ENCODE data around the gene MARCHF9. TPM values are rescaled to one million over a fixed set of nuclear protein-coding genes. Genes with fewer than 3 reads are reported as not detected.

Gene MARCHF9
- total RNA-seq, 1 donor from 2014 or later: 19.2 TPM

DNA sequence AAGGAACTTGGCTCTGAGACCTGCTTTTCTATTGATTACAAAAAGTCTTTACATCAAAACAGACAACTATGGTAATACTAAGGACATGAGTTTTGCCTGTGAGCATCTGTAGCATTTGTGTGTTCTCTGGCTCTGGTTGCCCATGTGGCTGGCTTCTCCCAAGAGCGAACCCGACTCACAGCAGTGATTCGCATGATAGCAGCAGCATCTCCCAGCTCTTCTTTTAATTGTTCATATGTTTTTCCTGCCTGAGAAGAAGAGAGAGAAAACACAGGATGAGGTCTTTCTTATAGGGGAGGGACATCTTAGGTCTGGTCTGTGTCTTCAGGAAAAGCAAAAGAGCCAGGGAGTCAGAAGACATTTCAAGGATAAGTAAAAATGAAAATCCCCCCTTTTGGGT is 46.1 kb downstream of the MARCHF9 start:
- H3K4me1 Mint-ChIP-seq (ENCODE audit: unreplicated experiment): no peaks in the 10 kb centered on the region
- no peak overlapping the region for H3K27ac Mint-ChIP-seq (ENCODE audit: unreplicated experiment)

DNA sequence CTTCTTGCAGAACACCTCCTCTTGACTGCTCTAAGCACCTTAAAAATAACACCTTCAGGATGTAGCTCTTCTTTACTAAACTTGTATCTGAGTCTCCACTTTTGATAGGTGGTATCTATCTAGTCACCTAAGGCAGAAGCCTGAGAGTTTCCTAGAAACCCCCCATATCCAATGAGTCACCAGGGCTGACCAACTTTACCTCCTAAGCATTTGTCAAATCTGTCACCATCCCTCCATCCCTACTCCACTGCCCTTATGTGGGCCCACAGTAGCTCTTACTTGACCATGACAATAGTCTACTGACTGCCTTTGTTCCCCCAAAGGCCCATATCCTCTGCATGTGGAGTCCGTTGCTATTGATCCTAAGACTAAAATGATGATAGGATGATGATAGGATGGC is 47.7 kb downstream of the MARCHF9 start:
- DNase-seq (ENCODE audit: extremely low spot score, unreplicated experiment): no peak
- TF ChIP-seq, protein P1, sequence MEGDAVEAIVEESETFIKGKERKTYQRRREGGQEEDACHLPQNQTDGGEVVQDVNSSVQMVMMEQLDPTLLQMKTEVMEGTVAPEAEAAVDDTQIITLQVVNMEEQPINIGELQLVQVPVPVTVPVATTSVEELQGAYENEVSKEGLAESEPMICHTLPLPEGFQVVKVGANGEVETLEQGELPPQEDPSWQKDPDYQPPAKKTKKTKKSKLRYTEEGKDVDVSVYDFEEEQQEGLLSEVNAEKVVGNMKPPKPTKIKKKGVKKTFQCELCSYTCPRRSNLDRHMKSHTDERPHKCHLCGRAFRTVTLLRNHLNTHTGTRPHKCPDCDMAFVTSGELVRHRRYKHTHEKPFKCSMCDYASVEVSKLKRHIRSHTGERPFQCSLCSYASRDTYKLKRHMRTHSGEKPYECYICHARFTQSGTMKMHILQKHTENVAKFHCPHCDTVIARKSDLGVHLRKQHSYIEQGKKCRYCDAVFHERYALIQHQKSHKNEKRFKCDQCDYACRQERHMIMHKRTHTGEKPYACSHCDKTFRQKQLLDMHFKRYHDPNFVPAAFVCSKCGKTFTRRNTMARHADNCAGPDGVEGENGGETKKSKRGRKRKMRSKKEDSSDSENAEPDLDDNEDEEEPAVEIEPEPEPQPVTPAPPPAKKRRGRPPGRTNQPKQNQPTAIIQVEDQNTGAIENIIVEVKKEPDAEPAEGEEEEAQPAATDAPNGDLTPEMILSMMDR (IDR thresholded peaks at IDR 0.05): no peak
- peaks cover 32% of the 10 kb centered on the region for H3K36me3 Mint-ChIP-seq (ENCODE audit: unreplicated experiment)
- H3K27me3 Mint-ChIP-seq (ENCODE audit: unreplicated experiment): no peaks in the 10 kb centered on the region
- H3K4me3 Mint-ChIP-seq (ENCODE audit: unreplicated experiment): no peak overlapping the region
- H3K9me3 Mint-ChIP-seq (ENCODE audit: unreplicated experiment): no peaks in the 10 kb centered on the region
- no peak overlapping the region for H3K27ac Mint-ChIP-seq (ENCODE audit: unreplicated experiment)
- no peaks in the 10 kb centered on the region for H3K4me1 Mint-ChIP-seq (ENCODE audit: unreplicated experiment)

More for the DNA sequence above, 46.1 kb downstream of the MARCHF9 start:
- DNase-seq (ENCODE audit: extremely low spot score, unreplicated experiment): no peak
- Mint-ChIP-seq H3K4me3 (ENCODE audit: unreplicated experiment) (no peak overlapping the region), H3K27me3 (ENCODE audit: unreplicated experiment) (no peaks in the 10 kb centered on the region), H3K9me3 (ENCODE audit: unreplicated experiment) (no peaks in the 10 kb centered on the region), H3K36me3 (ENCODE audit: unreplicated experiment) (peaks cover 42% of the 10 kb centered on the region)
- TF ChIP-seq, protein P1 (IDR thresholded peaks at IDR 0.05): no peak

GRCh38 chr12:57803319-57803893 is 48.5 kb downstream of the MARCHF9 start:
- DNase-seq (ENCODE audit: extremely low spot score, unreplicated experiment): no peak
- Mint-ChIP-seq H3K27ac (ENCODE audit: unreplicated experiment) (no peak overlapping the region), H3K9me3 (ENCODE audit: unreplicated experiment) (no peaks in the 10 kb centered on the region), H3K4me1 (ENCODE audit: unreplicated experiment) (no peaks in the 10 kb centered on the region), H3K36me3 (ENCODE audit: unreplicated experiment) (peaks cover 28% of the 10 kb centered on the region), H3K27me3 (ENCODE audit: unreplicated experiment) (no peaks in the 10 kb centered on the region), H3K4me3 (ENCODE audit: unreplicated experiment) (no peak overlapping the region)
- TF ChIP-seq, protein P1 (IDR thresholded peaks at IDR 0.05): peak; percentile 79

- no peaks in the 10 kb centered on the region for H3K9me3 Mint-ChIP-seq (ENCODE audit: unreplicated experiment)
These were observed 51.8 kb downstream of the MARCHF9 start for GRCh38 chr12:57806677-57807076.

GRCh38 chr12:57807285-57807684 is 52.4 kb downstream of the MARCHF9 start:
- no peak for DNase-seq (ENCODE audit: extremely low spot score, unreplicated experiment)
- Mint-ChIP-seq H3K27ac (ENCODE audit: unreplicated experiment) (no peak overlapping the region), H3K4me1 (ENCODE audit: unreplicated experiment) (no peaks in the 10 kb centered on the region), H3K36me3 (ENCODE audit: unreplicated experiment) (peaks cover 15% of the 10 kb centered on the region), H3K27me3 (ENCODE audit: unreplicated experiment) (no peaks in the 10 kb centered on the region), H3K4me3 (ENCODE audit: unreplicated experiment) (no peak overlapping the region), H3K9me3 (ENCODE audit: unreplicated experiment) (no peaks in the 10 kb centered on the region)
- TF ChIP-seq, protein P1 (IDR thresholded peaks at IDR 0.05): no peak

More at GRCh38 chr12:57806677-57807076, 51.8 kb downstream of the MARCHF9 start:
- Mint-ChIP-seq H3K4me1 (ENCODE audit: unreplicated experiment) (no peaks in the 10 kb centered on the region), H3K4me3 (ENCODE audit: unreplicated experiment) (no peak overlapping the region), H3K27ac (ENCODE audit: unreplicated experiment) (no peak overlapping the region), H3K27me3 (ENCODE audit: unreplicated experiment) (no peaks in the 10 kb centered on the region), H3K36me3 (ENCODE audit: unreplicated experiment) (peaks cover 18% of the 10 kb centered on the region)
- DNase-seq (ENCODE audit: extremely low spot score, unreplicated experiment): no peak
- TF ChIP-seq, protein P1 (IDR thresholded peaks at IDR 0.05): no peak
